Measurements from ENCODE around the gene CDPF1. TPM values are rescaled to one million over a fixed set of nuclear protein-coding genes. Genes with fewer than 3 reads are reported as not detected.
A peak's percentile ranks its signal among the peaks of the same experiment; 100 is the strongest.

Gene CDPF1
- total RNA-seq, 2 donors from 2014 or later = 5.9 to 12.5 TPM

GRCh38 chr22:46292173-46292572, 42.1 kb upstream of the CDPF1 start:
- H3K36me3 ChIP-seq (replicated peaks in 1 of 2; ENCODE audit: insufficient read depth in 1 of 2, low read depth in 2 of 2) = peaks cover 0 to 4% of the 10 kb centered on the region in 2 donors
- H3K4me1 ChIP-seq = peaks cover 23% of the 10 kb centered on the region
- DNase-seq (no peak), ATAC-seq (no peak)
- TF ChIP-seq POLR2A (IDR thresholded peaks at IDR 0.05) = no peak
- no peak for TF ChIP-seq CTCF (IDR thresholded peaks at IDR 0.05)
- H3K27ac ChIP-seq = no peak overlapping the region
- WGBS, 2 donors = 75 to 98% methylated on average over 3 of the region's 3 CpGs
- no peaks in the 10 kb centered on the region for H3K9me3 ChIP-seq
- H3K4me3 ChIP-seq = no peak overlapping the region
- H3K27me3 ChIP-seq = no peaks in the 10 kb centered on the region
- intact Hi-C loops (cut with DNase I) = no loop called here

- Histone ChIP-seq H3K27ac (no peak overlapping the region), H3K27me3 (no peaks in the 10 kb centered on the region), H3K4me1 (peaks cover 23% of the 10 kb centered on the region), H3K36me3 (replicated peaks in 1 of 2; ENCODE audit: insufficient read depth in 1 of 2, low read depth in 2 of 2) (peaks cover 0 to 4% of the 10 kb centered on the region in 2 donors), H3K9me3 (no peaks in the 10 kb centered on the region), H3K4me3 (no peak overlapping the region)
- DNase-seq = no peak
- WGBS, 2 donors = 86 to 97% methylated on average over 16 to 22 of the region's 23 CpGs
- no peak for TF ChIP-seq POLR2A (IDR thresholded peaks at IDR 0.05)
- intact Hi-C loops (cut with DNase I) = no loop called here
- ATAC-seq = no peak
Measured at GRCh38 chr22:46290843-46291785, 41.0 kb upstream of the CDPF1 start.

- intact Hi-C loops (cut with DNase I) = no loop called here
- 87 to 91% methylated on average over 14 to 16 of the region's 17 CpGs for WGBS, 2 donors
Measured at GRCh38 chr22:46290121-46290842, 40.2 kb upstream of the CDPF1 start.

GRCh38 chr22:46289244-46289891, 39.3 kb upstream of the CDPF1 start:
- WGBS, 2 donors = 90% methylated on average over 28 of the region's 33 CpGs; no CpG with 5 or more reads in 1 of the 2 donors
- no peaks in the 10 kb centered on the region for H3K27me3 ChIP-seq
- no peak overlapping the region for H3K4me3 ChIP-seq
- intact Hi-C loops (cut with DNase I) = no loop called here
- ATAC-seq (no peak), DNase-seq (no peak)
- peaks cover 17% of the 10 kb centered on the region for H3K4me1 ChIP-seq
- H3K27ac ChIP-seq = no peak overlapping the region
- TF ChIP-seq CTCF (IDR thresholded peaks at IDR 0.05) = no peak
- no peak for TF ChIP-seq POLR2A (IDR thresholded peaks at IDR 0.05)
- no peaks in the 10 kb centered on the region for H3K9me3 ChIP-seq
- peaks cover 0 to 11% of the 10 kb centered on the region in 2 donors for H3K36me3 ChIP-seq (replicated peaks in 1 of 2; ENCODE audit: insufficient read depth in 1 of 2, low read depth in 2 of 2)

More at GRCh38 chr22:46290121-46290842, 40.2 kb upstream of the CDPF1 start:
- Histone ChIP-seq H3K4me3 (no peak overlapping the region), H3K27ac (no peak overlapping the region), H3K9me3 (no peaks in the 10 kb centered on the region), H3K27me3 (no peaks in the 10 kb centered on the region), H3K36me3 (replicated peaks in 1 of 2; ENCODE audit: insufficient read depth in 1 of 2, low read depth in 2 of 2) (peaks cover 0 to 5% of the 10 kb centered on the region in 2 donors), H3K4me1 (peaks cover 17% of the 10 kb centered on the region)
- DNase-seq = no peak
- no peak for TF ChIP-seq POLR2A (IDR thresholded peaks at IDR 0.05)
- ATAC-seq = no peak

- Histone ChIP-seq H3K9me3 (no peaks in the 10 kb centered on the region), H3K4me3 (no peak overlapping the region), H3K27me3 (no peaks in the 10 kb centered on the region), H3K27ac (peak overlapping the region in 1 of 4 donors; percentile 28), H3K4me1 (peaks cover 17% of the 10 kb centered on the region), H3K36me3 (replicated peaks in 1 of 2; ENCODE audit: insufficient read depth in 1 of 2, low read depth in 2 of 2) (peaks cover 0 to 14% of the 10 kb centered on the region in 2 donors)
- intact Hi-C loops (cut with DNase I) = no loop called here
- ATAC-seq (no peak), DNase-seq (no peak)
- TF ChIP-seq POLR2A (IDR thresholded peaks at IDR 0.05) (no peak), CTCF (IDR thresholded peaks at IDR 0.05) (no peak)
- WGBS, 2 donors = 85% methylated on average over 7 of the region's 7 CpGs; no CpG with 5 or more reads in 1 of the 2 donors
Measured at GRCh38 chr22:46288846-46289243, 38.8 kb upstream of the CDPF1 start.
